Panc1 (cell line): ENCODE data around the gene SORD. TPM values are rescaled to one million over a fixed set of nuclear protein-coding genes. Genes with fewer than 3 reads are reported as not detected.
"Not testable (repeated sequence)": the region's sequence is repeated elsewhere in the genome, so short reads cannot be mapped to it uniquely, and the experiment has no call there.

ENCODE experiments used
- ATAC-seq: fragments of 200-7000 bp; cut with Tn5 transposase; 2 replicates; pipeline ENCODE4 v1.9.1; 2020; ENCODE audit warnings: mild to moderate bottlenecking, moderate library complexity
- BruUV-seq: library from RNA; stranded (reverse); fragments of 400-500 nt; replicated peaks from 2 replicates; lab custom pipeline; 2021; lab: Mats Ljungman, UMichigan
- CTCF ChIA-PET: fragments of 300-600 bp; sonication (Branson Sonifier 250); formaldehyde crosslinking; loops from one replicate; lab custom pipeline; 2022; ENCODE audit warnings: antibody characterized with exemption; lab: Charles Lee
- POLR2A ChIA-PET: fragments of 300-600 bp; sonication (Branson Sonifier 250); formaldehyde crosslinking; loops from one replicate; lab custom pipeline; 2022; ENCODE audit warnings: antibody characterized with exemption; lab: Charles Lee
- DNase-seq: peaks from one replicate; pipeline ENCODE4 v3.0.0-alpha.2; 2010; ENCODE audit warnings: low read depth, low spot score
- H3K27ac ChIP-seq: 2 replicates; pipeline ENCODE4 v1.5.1; 2011; ENCODE audit warnings: mild to moderate bottlenecking, low read length, inconsistent platforms
- H3K27me3 ChIP-seq: fragments of 200-500 bp; sonication (Bioruptor generic); 2 replicates; pipeline ENCODE4 v1.6.0; 2014; ENCODE audit warnings: low read length, inconsistent platforms; ENCODE audit not compliant: control insufficient read depth, insufficient read depth
- H3K36me3 ChIP-seq: fragments of 200-500 bp; sonication (Bioruptor generic); 2 replicates; pipeline ENCODE4 v1.5.1; 2014; ENCODE audit warnings: inconsistent platforms, mild to moderate bottlenecking, low read length, moderate library complexity; ENCODE audit not compliant: control insufficient read depth, insufficient read depth
- H3K4me1 ChIP-seq: 2 replicates; pipeline ENCODE4 v1.5.1; 2011; ENCODE audit warnings: inconsistent platforms, mild to moderate bottlenecking, low read length, moderate library complexity; ENCODE audit not compliant: control insufficient read depth, insufficient read depth
- H3K4me3 ChIP-seq, 2 experiments: 2 replicates each; pipeline ENCODE4 v1.5.1; 2011 to 2012; ENCODE audit warnings: low read depth in 2 of 2, low read length in 2 of 2, mild to moderate bottlenecking in 2 of 2, inconsistent platforms in 1 of 2, moderate library complexity in 1 of 2
- H3K9me3 ChIP-seq: fragments of 200-500 bp; sonication (Bioruptor generic); 2 replicates; pipeline ENCODE4 v1.5.1; 2014; ENCODE audit warnings: low read depth, mild to moderate bottlenecking, inconsistent platforms, low read length, moderate library complexity; ENCODE audit not compliant: control insufficient read depth, insufficient read depth
- CTCF ChIP-seq: fragments of 450-650 bp; IDR thresholded peaks from 2 replicates; pipeline ENCODE4 v1.5.1; 2017; ENCODE audit warnings: mild to moderate bottlenecking
- POLR2AphosphoS5 ChIP-seq: IDR thresholded peaks from 2 replicates; pipeline ENCODE4 v1.6.1; 2012; ENCODE audit warnings: mild to moderate bottlenecking, low read depth, low read length, moderate library complexity
- REST ChIP-seq, 2 experiments: IDR thresholded peaks; 2 replicates each; pipeline ENCODE4 v1.6.1; 2011 to 2012; ENCODE audit warnings: low read depth in 2 of 2, control low read depth in 1 of 2, low read length in 1 of 2, mild to moderate bottlenecking in 1 of 2, moderate library complexity in 1 of 2; ENCODE audit not compliant: insufficient read depth in 1 of 2
- SIN3A ChIP-seq: IDR thresholded peaks from 2 replicates; pipeline ENCODE4 v1.6.1; 2012; ENCODE audit warnings: low read depth, mild to moderate bottlenecking, low read length, moderate library complexity, borderline replicate concordance; ENCODE audit not compliant: insufficient read depth
- TCF7L2 ChIP-seq: IDR thresholded peaks from 2 replicates; pipeline ENCODE4 v1.6.1; 2011; ENCODE audit warnings: mild to moderate bottlenecking, low read depth, low read length, inconsistent platforms
- in situ Hi-C: cut with HindIII; loops from 2 replicates; pipeline ENCODE4 v1.10.0; 2016; ENCODE audit warnings: low sequenced_read_pairs, low pct_unique_long_range_greater_than_20kb
- intact Hi-C: fragments of 100-400 bp; cut with micrococcal nuclease; formaldehyde crosslinking; loops from one replicate; pipeline ENCODE4 v1.10.0; 2022; ENCODE audit not compliant: unreplicated experiment
- total RNA-seq: library from RNA; stranded (reverse); gene quantifications from one replicate; pipeline ENCODE4 v1.2.1, GENCODE V29; 2021; ENCODE audit not compliant: unreplicated experiment

Gene SORD
- total RNA-seq, 1 experiment from 2014 or later = 34.0 TPM

GRCh38 chr15:45030743-45031142, 7.7 kb downstream of the SORD start:
- ATAC-seq = no peak
- in situ Hi-C loops = no loop called here
- no TSS peak for BruUV-seq
- Histone ChIP-seq H3K9me3 (no peaks in the 10 kb centered on the region), H3K4me3 (no peak overlapping the region), H3K36me3 (no peaks in the 10 kb centered on the region), H3K27me3 (no peaks in the 10 kb centered on the region), H3K4me1 (no peaks in the 10 kb centered on the region), H3K27ac (no peak overlapping the region)
- intact Hi-C loops = no loop called here
- no peak for DNase-seq
- ChIA-PET CTCF (no interaction called here), POLR2A (no interaction called here)
- TF ChIP-seq TCF7L2 = no peak
- no peak for TF ChIP-seq POLR2AphosphoS5
- no peak for TF ChIP-seq REST (IDR thresholded peaks at IDR 0.05; ENCODE audit: insufficient read depth in 1 of 2, low read depth in 2 of 2, low read length in 1 of 2)
- TF ChIP-seq SIN3A = no peak
- no peak for TF ChIP-seq CTCF

GRCh38 chr15:45031522-45032028, 8.6 kb downstream of the SORD start:
- POLR2A ChIA-PET, ATAC-seq, H3K4me1 ChIP-seq, H3K27me3 ChIP-seq, H3K36me3 ChIP-seq, H3K9me3 ChIP-seq, CTCF ChIA-PET, H3K4me3 ChIP-seq, H3K27ac ChIP-seq, DNase-seq, in situ Hi-C loops, intact Hi-C loops, BruUV-seq: not testable (repeated sequence)

- intact Hi-C loops, ATAC-seq, in situ Hi-C loops, H3K27me3 ChIP-seq, H3K36me3 ChIP-seq, H3K27ac ChIP-seq, POLR2A ChIA-PET, CTCF ChIA-PET, DNase-seq, H3K4me3 ChIP-seq, H3K9me3 ChIP-seq, BruUV-seq, H3K4me1 ChIP-seq: not testable (repeated sequence)
Observed at GRCh38 chr15:45032501-45032900, 9.5 kb downstream of the SORD start.

GRCh38 chr15:45034087-45034486, 11.1 kb downstream of the SORD start:
- H3K4me1 ChIP-seq, CTCF ChIA-PET, H3K27me3 ChIP-seq, H3K4me3 ChIP-seq, intact Hi-C loops, H3K9me3 ChIP-seq, H3K27ac ChIP-seq, DNase-seq, in situ Hi-C loops, BruUV-seq, H3K36me3 ChIP-seq, ATAC-seq, POLR2A ChIA-PET: not testable (repeated sequence)

GRCh38 chr15:45034600-45035375, 11.8 kb downstream of the SORD start:
- in situ Hi-C loops, H3K9me3 ChIP-seq, H3K4me1 ChIP-seq, CTCF ChIA-PET, DNase-seq, ATAC-seq, BruUV-seq, intact Hi-C loops, H3K27ac ChIP-seq, H3K27me3 ChIP-seq, POLR2A ChIA-PET, H3K36me3 ChIP-seq, H3K4me3 ChIP-seq: not testable (repeated sequence)
